GM21825 (cell line): ENCODE measurements around the gene BARHL1.

Experiments used
- ATAC-seq: cut with Tn5 transposase; IDR thresholded peaks from one replicate; pipeline ENCODE4 v1.9.1; 2021; ENCODE audit warnings: mild to moderate bottlenecking, moderate library complexity; ENCODE audit not compliant: unreplicated experiment

The BARHL1 gene

DNA sequence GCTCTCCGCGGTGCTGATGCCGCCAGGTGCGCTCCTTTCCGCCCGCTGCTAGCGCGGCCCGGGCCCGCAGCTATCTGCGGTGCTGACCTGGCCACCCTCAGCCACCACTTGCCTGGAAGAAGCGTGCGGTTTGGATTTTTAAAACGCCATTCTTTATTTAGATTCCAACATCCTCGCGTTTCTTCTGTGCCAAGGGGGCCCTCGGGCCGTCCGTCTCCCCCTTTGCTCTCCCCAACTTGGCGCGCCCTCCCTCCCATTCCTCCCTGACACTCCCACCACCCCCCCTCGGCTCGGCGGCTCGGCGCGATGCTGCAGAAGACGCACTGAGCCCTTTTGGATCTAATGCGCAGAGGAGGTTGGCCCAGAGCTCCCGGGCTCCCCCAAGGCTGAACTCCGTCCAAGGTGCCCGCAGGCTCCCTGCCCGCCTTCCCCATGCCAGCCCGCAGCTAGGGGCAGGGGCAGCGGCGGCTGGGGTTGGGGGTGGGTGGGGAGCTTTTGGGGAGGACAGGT is at the start of gene BARHL1:
Gene BARHL1 (plus strand): TSS at position 331 of the 510 bp plus-strand sequence. CDS start 192 bp downstream, outside the sequence.
- no peak for ATAC-seq

DNA sequence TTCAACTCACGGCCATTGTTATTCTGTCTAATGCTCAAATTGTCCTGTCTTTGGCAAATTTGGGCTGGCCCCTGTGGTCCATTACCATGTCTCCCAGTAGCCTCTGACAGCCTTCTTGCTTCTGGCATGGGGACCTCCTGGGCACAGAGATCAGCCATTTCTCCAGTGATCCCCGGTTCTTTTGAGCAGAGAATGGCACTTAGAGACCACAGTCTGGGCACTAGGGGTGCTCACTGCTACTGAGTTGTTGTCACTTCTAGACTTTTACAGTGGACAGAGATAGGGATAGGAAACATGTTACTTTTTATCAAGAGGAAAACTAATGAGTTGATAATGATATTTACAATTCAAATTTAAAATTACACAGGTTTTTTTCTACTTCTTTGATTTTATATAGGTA is 47.6 kb upstream of the BARHL1 start:
- ATAC-seq = no peak

DNA sequence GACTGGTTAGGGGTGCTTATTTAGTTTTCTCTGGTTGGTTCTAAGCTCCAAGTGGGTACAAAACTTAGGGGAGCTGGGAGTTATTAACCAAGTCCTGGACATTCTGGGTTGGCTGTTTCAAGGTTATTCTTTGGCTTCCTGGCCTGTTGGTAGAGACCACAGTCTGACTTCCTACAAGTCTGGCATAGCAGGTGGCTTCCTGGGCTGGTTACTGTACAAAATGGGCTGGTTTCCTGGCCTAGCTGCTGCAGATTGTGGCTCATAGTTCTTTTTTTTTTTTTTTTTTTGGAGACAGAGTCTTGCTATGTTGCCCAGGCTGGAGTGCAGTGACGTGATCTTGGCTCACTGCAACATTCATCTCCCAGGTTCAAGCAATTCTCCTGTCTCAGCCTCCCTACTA is 46.3 kb upstream of the BARHL1 start:
- no peak for ATAC-seq

DNA sequence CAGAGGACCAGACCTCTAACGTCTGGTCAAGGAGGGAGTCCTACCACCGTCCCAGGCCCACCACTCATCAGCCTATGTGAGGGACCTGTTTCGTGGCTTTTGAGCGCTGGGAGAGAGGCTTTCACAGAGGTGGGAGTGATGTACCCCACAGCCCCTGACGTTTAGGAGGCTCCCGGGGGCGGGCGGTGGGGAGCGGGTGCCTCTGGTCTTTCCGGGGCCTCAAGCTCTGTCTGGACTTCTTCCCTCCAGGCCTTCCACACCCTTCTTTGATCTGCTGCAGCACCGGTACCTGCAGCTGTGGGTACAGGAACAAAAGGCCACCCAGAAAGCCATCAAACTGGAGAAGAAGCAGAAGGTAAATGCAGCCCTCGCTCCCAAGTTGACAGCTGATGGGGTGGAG is 45.1 kb upstream of the BARHL1 start:
- ATAC-seq = no peak

DNA sequence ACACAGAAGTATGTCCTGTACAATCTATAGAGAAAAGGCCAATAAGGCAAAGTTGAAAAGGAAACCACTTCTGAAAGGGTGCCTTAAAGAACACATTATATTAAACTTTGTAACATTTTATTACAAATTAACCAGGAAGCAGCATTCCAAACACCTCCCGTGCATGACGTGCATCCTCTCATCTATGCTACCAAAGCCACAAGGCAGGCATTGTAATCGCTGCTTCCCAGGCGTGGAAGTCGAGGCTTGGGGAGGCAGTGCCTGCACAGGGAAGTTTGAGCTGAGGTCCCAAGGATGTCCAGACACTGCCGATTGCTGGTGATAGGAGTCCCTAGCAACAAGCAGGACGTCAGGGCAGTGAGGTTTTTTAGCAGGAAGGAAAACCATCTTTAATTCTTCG is 44.3 kb upstream of the BARHL1 start:
- no peak for ATAC-seq

DNA sequence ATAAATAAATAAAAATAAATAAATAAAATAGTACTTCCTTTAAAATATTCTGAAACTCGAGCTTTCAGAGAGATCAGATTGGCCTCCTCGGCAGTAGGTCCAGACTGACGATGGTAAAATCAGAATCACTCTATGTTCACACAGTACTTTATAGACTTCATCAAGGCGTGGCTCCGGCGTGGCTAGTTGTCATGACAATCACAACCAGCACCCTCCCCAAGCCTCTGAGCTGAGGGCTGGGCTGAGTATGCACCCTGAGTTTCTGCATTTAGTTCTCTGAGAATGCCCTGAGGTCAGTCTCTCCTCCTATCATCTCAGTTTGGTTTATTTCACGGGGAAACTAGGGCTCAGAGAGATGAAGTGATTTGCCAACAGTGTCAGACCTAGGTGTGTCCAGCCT is 43.3 kb upstream of the BARHL1 start:
- ATAC-seq = no peak

DNA sequence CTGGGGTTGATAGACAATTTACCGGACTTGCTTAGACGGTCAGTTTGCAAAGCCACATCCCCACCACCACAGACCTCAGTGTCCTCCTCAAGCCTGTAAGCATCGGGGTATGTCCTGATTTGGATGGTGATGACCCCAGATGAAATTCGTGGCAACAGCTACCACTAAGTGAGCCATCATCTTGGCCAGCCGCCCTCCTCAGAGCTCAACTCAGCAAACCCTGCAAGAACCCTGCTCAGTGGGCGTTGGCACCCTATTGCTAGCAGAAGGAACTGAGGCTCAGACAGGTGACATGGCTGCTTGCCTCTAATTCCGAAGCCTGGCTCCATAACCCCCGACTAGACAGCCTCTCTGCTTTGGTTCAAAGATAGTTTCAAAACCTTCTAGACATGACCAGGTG is 41.4 kb upstream of the BARHL1 start:
- no peak for ATAC-seq

DNA sequence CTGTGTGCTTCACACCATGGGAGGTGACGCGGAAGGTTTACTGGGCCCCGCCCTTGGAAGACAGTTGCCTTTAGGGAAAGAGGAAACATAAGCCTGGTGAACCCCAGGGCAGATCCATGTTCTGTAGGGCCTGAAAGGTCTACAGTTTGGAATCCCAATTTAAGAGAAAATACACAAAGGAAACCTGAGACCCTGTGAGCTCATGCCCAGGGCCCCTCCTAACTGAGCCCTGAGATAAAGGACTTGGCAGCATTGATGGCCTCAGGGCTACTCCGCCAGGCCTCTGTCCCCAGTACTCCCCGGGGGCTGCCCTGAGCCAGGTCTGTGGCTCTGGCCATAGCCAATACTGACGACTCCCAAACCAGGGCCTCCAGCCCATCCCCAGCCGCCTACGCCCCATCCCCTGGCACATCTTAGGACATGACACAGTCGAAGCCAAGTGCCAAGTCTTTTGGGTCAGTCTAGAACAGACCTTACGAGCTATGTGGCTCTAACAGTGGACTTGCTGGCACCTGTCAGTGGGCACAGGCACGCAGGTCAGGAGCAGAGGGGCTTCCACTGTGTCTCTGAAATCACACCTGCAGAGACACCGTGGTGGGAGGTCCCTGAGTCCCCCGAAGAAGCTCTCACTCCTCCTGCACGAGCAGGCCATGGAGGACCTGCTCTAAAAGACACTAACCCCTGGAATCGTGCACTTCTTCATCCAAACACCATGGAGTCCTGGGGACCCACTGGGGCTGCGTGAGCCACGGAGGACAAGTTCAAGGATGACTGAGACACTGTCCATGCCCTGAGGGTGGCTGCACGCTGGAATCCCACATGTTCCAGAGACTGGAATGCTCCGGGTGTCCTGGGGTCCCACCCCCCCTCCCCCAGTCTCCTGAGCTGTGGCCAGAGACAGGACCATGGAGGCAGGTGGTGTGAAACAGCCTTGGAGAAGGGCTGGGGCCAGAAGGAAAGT is 40.3 kb upstream of the BARHL1 start:
- no peak for ATAC-seq

DNA sequence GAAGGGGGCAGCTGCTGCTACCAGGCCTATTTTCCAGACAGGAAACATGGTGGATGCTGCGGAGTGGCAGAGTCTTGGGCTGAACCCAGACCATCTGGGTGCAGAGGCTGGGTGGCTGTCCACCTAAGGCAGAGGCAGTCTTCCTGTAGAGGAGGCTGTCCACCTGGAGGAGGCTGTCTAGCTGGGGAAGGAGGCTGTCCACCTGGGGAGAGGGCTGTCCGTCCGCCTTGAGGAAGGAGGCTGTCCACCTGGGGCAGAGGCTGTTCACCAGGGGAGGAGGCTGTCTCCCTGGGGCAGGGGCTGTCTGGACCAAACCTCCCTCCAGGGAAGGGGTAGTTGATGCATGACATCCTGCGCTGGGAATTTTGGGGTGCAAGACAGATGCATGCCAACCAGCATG is 39.2 kb upstream of the BARHL1 start:
- ATAC-seq = no peak

DNA sequence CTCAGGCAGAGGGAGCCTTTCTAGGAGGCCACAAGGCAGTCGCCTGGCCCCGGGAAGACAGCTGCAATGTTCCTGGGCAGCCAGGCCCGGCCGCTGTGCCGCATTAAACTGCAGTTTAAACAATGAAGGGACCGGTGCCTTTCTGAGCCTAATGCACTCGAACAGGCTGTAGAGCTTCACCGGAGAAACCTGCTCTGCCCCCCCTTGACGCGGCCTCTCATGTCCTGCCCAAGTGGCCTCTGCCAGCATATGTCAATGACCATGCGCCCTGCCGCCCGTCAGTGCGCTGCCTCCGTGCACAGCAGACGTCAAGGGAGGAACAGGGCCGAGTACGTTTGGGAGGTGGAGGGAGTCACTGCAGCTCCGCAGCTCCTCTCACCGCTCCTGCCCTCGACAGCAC is 38.4 kb upstream of the BARHL1 start:
- no peak for ATAC-seq

DNA sequence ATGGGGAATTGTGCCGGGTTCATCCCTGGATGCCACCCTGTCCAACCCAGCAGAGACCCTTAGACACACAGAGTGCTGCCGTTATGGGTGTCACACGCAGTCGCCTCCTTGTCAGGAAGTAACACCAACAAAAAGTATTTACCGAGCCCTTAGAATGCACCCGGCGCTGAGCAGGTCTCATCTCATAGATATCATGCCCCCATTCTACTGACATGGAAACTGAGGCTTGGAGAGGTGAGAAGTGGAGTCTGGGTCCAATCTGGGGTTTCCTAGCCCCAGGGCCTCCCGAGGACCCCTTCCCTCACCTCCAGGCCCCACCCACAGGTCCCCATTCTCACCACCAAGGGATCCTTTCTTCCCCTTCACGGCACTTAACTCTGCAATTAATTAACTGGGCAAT is 36.8 kb upstream of the BARHL1 start:
- no peak for ATAC-seq

DNA sequence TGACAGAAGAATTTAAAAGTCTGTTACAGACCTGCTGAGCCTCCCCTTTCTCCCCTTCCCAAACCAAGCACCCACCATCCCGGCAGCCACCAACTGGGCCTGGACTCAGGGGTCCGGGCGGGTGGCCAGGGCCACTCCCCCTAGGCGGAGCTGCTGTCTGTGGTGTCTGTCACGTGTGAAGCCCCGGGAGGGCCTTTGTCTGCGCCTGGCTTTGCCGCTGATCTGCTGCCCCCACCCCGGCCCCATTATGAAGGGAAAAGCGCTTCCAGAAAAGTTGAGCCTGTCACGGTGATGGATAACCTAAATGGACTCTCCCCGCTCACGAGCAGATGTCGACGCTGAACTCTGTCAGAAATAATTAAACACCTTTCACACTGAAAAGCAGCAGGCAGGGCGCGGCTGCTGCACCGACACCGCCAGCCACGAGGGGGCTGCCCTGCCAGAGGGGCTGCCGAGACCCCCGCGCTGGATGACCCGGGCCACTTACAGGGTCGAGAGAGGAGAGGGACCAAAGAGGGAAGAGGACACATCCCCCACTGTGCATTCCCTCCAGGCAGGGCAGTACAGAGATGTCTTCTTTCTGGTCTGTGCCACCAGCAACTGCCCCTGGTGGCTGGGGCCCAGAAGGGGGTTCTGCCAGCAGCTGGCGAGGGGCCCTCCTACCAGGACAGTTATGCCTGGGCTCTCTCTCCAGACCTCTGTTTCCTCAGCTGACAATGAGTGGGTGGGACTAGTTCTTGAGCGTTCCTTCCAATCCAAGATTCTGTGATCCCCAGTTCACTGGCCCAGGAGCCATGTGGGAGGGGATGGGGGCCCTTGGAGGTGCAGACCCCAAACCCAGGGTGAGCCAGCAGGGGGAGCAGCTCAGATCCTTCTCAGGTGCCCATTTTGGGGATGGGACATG is 36.0 kb upstream of the BARHL1 start:
- ATAC-seq = no peak

DNA sequence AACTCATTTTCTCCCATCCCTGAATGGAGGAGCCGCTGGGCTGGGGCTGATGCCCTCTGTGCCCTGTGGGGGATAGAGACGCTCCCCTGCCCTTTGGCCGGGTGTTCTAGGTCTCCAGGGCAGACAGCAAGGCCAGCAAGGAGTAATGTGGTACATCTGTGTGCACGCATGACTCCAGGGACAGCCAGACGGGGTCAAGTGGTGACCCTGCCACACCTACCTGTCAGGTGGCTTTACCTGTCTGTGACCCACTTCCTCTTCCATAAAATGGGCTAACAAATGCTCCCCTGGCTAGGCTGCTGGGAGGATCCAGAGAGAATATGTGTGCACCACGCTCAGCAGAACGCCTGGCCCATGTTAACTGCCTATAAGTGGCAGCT is 35.4 kb upstream of the BARHL1 start:
- ATAC-seq = no peak

DNA sequence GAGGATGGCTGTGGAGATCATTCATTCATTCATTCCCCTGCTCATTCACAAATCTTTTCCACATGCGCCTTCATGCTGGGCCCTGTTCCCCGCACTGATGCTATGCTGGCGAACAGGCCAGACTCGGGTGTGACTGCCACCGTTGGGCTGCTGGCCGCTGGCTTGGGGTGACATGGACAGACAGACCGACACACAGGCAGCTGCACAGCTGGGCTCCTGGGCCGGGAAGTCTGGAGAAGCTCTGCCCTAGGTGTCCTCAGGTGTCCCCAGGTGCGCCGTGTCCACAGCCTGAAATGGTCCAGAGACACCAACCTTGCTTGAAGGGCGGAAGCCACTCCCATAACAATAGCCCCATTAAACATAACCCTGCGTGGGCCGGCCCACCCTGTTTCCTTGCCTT is 35.0 kb upstream of the BARHL1 start:
- ATAC-seq = no peak

DNA sequence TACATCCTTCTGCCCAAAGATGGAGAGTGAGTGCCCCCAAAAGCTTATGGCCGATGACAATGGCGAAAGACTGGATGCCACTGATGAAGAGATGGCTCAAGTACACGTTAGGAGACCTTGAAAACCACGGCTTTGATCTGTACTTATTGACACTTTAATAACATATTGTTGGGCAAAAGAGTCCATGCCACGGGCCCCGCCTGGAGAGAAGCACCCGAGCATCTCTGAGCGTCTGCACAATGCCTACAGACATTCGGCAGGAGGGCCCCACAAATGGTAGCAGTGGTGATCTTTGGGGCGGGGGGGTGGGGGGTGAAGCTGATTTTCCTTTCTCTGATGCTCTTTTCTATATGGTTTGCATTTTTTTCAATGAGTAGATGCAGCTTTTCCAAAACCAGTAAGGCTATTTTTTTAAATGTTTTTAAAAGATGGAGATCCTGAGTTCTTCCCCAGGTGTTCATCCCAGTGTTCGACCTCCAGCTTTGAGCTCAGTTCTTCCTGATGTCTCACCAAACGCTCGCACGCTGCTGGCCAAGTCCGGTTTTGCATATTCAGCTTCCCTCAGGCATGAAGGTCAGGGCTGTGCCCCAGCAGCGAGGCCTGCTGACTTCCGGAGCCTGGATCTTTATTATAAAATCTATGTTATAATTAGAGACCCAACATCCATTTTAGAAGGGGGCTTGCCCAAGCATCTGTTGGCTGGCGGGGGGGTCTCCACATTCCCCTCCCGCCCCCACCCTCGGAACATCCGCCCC is 34.3 kb upstream of the BARHL1 start:
- no peak for ATAC-seq

DNA sequence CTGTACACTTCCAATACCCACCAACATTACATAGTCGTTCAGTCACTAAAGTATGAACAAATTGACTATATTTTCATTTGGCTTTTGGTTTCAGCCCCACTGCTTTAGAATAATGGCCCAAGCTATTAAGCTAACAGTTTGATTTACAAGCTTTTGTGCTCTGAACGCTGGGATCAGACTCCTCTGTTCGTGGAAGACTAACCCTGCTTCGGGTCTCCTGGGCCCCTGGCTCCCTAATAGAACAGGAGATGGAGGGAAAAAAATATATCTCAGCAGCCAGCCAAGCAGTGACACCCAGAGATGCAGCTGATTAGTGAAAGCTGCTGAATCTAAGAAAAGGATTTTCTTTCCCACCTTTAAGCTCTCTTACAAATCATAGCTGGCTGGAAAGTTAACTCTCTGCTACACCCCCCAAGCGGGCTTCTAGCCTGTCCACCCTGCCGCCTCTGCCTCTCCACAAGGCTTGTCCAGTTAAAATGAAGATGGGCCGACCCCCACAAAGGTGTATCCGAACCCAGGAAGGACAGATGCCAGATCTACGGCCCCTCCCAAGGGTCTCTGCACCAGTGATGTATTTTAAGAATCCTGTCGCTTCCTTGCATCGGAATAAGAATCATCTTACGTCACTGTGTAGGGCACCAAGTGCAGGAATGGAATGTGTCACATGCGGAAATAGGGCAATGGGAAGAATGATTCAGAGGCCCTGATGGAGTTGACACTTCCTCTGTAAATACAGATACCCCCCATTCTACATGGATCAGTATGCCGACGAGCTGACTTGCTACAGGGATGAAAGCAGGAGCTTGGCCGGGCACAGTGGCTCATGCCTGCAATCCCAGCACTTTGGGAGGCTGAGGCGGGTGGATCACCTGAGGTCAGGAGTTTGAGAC is 33.4 kb upstream of the BARHL1 start:
- ATAC-seq = no peak

DNA sequence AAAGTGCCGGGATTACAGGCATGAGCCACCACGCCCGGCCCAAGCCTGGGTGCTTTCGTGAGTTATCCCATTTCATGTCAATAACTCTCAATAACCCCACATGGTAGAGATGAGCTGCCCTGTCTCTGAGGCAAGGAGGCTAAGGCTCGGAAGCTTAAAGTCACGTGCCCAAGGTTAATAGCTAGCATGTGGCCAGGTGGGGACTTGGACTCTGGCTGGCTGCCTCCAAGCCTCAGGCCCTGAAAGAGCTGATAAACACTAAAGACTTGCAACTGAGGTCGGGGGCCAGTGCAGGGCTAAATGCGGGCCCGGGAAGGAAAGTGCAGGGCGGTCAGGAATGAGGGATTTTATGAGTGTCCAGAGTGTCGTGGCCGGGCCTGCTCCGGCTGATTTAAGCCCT is 30.9 kb upstream of the BARHL1 start:
- no peak for ATAC-seq

DNA sequence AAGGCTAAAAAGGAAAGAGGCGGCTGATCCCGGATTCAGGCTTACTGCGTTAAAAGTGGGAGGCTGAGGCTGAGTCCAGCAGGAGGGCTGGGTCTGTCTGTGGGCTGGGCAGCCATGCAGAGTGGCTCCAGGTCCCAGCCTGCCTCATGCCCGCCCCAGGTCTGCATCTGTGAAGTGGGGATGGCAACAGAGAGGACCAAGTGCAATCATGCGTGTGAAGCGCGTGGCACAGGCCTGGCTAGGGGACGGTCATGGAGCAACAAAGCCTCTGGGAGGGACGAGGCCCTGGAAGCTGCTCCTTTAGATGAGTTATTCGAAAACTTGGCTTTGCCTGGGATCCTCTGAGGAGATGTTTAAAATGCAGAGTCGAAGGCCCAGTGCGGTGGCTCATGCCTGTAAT is 30.4 kb upstream of the BARHL1 start:
- no peak for ATAC-seq

DNA sequence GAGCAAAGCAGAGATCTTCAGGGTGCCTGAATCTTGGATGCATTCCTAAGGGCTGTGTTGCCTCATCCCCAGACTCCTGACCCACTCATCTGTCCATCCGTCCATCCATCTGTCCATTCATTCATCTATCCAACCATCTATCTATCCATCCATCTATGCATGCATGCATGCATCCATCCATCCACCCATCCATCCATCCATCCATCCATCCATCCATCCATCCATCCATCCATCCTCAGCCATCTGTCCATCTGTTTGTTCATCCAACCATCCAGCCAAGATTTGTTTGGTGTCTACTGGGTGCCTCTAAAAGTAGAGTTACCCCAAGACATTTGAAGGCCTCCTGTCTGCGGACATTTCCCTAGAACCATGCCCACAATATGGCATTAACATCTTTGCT is 27.7 kb upstream of the BARHL1 start:
- ATAC-seq = no peak

DNA sequence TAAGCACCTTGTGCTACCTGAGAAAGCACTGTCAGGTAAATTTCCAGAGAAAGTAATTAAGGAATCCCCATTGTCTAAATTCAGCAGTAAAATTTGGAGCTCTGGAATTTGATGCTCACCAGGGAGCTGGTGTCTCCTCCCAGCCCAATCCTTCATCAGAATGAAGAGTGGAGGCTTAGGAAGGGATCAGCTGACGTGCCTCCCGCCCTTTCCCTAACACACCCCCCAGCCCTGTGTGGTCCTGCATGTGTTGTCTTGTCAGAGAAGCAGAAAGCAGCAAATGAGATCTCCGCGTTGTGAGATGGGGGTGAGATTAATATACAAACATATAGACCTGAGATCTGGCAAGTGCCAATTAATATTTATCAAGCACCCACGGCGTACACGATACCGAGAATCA is 26.9 kb upstream of the BARHL1 start:
- ATAC-seq = no peak
